ENCODE results near the gene UBE3D.

Gene UBE3D

GRCh38 chr6:83065511-83066192 lies at the start of gene UBE3D:
Gene UBE3D, minus strand, starts transcription at chr6:83065841. Its CDS starts 123 bp downstream, at chr6:83065718.
- peak; percentile 95 for DNase-seq (ENCODE audit: low read depth)

- no peak for DNase-seq (ENCODE audit: low read depth)
Measured at GRCh38 chr6:83114164-83114563, 48.5 kb upstream of the UBE3D start.

- no peak for DNase-seq (ENCODE audit: low read depth)
Measured at GRCh38 chr6:83113258-83113657, 47.6 kb upstream of the UBE3D start.

GRCh38 chr6:83108378-83108777 lies 42.7 kb upstream of the UBE3D start:
- DNase-seq (ENCODE audit: low read depth) = no peak

GRCh38 chr6:83098589-83098988 lies 32.9 kb upstream of the UBE3D start:
- DNase-seq (ENCODE audit: low read depth) = no peak

- DNase-seq (ENCODE audit: low read depth) = no peak
Measured at GRCh38 chr6:83097675-83098074, 32.0 kb upstream of the UBE3D start.

GRCh38 chr6:83097204-83097603 lies 31.6 kb upstream of the UBE3D start:
- DNase-seq (ENCODE audit: low read depth) = no peak

- DNase-seq (ENCODE audit: low read depth) = no peak
Measured at GRCh38 chr6:83096791-83097190, 31.1 kb upstream of the UBE3D start.

- no peak for DNase-seq (ENCODE audit: low read depth)
Measured at GRCh38 chr6:83092756-83093399, 27.2 kb upstream of the UBE3D start.

GRCh38 chr6:83086751-83087150 lies 21.1 kb upstream of the UBE3D start:
- no peak for DNase-seq (ENCODE audit: low read depth)

- DNase-seq (ENCODE audit: low read depth) = no peak
Measured at GRCh38 chr6:83083476-83083875, 17.8 kb upstream of the UBE3D start.

- no peak for DNase-seq (ENCODE audit: low read depth)
Measured at GRCh38 chr6:83073615-83074014, 8.0 kb upstream of the UBE3D start.

- DNase-seq (ENCODE audit: low read depth) = no peak
Measured at GRCh38 chr6:83072726-83073125, 7.1 kb upstream of the UBE3D start.

GRCh38 chr6:83071707-83072106 lies 6.1 kb upstream of the UBE3D start:
- DNase-seq (ENCODE audit: low read depth) = no peak

- no peak for DNase-seq (ENCODE audit: low read depth)
Measured at GRCh38 chr6:83071023-83071422, 5.4 kb upstream of the UBE3D start.

- no peak for DNase-seq (ENCODE audit: low read depth)
Measured at GRCh38 chr6:83069633-83070032, 4.0 kb upstream of the UBE3D start.

- no peak for DNase-seq (ENCODE audit: low read depth)
Measured at GRCh38 chr6:83068616-83069015, 3.0 kb upstream of the UBE3D start.

GRCh38 chr6:83067448-83068439 lies 2.1 kb upstream of the UBE3D start, which contains the start of gene DOP1A:
Gene DOP1A, plus strand, starts transcription at chr6:83067671. Its CDS starts 29,307 bp downstream, at chr6:83096978.
- peak; percentile 96 for DNase-seq (ENCODE audit: low read depth)

- no peak for DNase-seq (ENCODE audit: low read depth)
Measured at GRCh38 chr6:83062225-83062624, 3.4 kb downstream of the UBE3D start.

- DNase-seq (ENCODE audit: low read depth) = no peak
Measured at GRCh38 chr6:83061190-83061589, 4.5 kb downstream of the UBE3D start.

GRCh38 chr6:83057705-83058321 lies 7.8 kb downstream of the UBE3D start:
- no peak for DNase-seq (ENCODE audit: low read depth)

- DNase-seq (ENCODE audit: low read depth) = no peak
Measured at GRCh38 chr6:83055366-83055964, 10.2 kb downstream of the UBE3D start.

Data from activated T-cell treated with anti-CD3 and anti-CD28 coated beads for 1 hour (primary cell).